Transverse colon (tissue), 4 donors: Measurements from ENCODE around the gene DLG2.

Source experiments
- EP300 ChIP-seq: sonication (generic); formaldehyde crosslinking; IDR thresholded peaks from one replicate; pipeline ENCODE4 v1.6.1; 2017; ENCODE audit warnings: antibody characterized with exemption, low read depth
- POLR2A ChIP-seq: fragments of 450-650 bp; IDR thresholded peaks from one replicate; pipeline ENCODE4 v1.6.1; 2016; ENCODE audit warnings: antibody characterized with exemption, mild to moderate bottlenecking, moderate library complexity
- POLR2AphosphoS5 ChIP-seq, 3 donors: sonication (generic); formaldehyde crosslinking; IDR thresholded peaks; one replicate each; pipeline ENCODE4 v1.6.1; 2016; ENCODE audit warnings: antibody characterized with exemption in 3 of 3
- TF ChIP-seq, protein P1 (sequence below), 5 experiments: fragments of 200-600 bp in 3 of 5; fragments of 450-650 bp in 2 of 5; sonication (generic) in 3 of 5; IDR thresholded peaks; 1 replicate in 2 of 5; 2 replicates in 3 of 5; pipeline ENCODE4 v1.5.1; 2016 to 2017; ENCODE audit warnings: antibody characterized with exemption in 5 of 5, inconsistent platforms in 3 of 5, mild to moderate bottlenecking in 2 of 5, moderate library complexity in 1 of 5

DNA sequence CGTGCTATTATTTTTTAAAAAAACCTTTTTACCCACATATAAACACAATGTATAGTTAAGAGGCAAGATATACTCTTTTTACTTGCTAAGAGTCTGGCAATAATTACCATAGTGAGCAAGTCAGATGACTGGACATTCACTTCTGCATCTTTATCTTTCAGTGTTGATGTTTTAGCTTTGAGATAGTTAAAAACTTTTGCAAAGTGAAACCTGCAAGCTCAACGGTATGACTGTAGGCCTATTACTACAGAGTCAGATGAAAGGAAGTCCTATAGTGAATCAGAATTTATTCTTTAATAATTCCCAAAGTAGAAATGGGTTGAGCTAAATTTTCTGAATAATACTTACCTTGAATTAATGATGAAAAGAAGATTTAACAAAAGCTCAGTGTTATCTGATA is 2104.2 kb downstream of the DLG2 start:
- TF ChIP-seq, protein P1, sequence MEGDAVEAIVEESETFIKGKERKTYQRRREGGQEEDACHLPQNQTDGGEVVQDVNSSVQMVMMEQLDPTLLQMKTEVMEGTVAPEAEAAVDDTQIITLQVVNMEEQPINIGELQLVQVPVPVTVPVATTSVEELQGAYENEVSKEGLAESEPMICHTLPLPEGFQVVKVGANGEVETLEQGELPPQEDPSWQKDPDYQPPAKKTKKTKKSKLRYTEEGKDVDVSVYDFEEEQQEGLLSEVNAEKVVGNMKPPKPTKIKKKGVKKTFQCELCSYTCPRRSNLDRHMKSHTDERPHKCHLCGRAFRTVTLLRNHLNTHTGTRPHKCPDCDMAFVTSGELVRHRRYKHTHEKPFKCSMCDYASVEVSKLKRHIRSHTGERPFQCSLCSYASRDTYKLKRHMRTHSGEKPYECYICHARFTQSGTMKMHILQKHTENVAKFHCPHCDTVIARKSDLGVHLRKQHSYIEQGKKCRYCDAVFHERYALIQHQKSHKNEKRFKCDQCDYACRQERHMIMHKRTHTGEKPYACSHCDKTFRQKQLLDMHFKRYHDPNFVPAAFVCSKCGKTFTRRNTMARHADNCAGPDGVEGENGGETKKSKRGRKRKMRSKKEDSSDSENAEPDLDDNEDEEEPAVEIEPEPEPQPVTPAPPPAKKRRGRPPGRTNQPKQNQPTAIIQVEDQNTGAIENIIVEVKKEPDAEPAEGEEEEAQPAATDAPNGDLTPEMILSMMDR (IDR thresholded peaks at IDR 0.05) = no peak
- TF ChIP-seq POLR2A (no peak), EP300 (no peak), POLR2AphosphoS5 (IDR thresholded peaks at IDR 0.05) (no peak)
